MM.1S (cell line): Measurements from ENCODE around the gene ZNF710.

Experiments used
- EZH2 ChIP-seq: fragments of 300-600 bp; sonication (generic); optimal IDR thresholded peaks from 2 replicates; pipeline ENCODE3; 2017; ENCODE audit warnings: low read depth, mild to moderate bottlenecking, antibody characterized with exemption, low read length, mixed read lengths
- TF ChIP-seq, protein P1 (sequence below): fragments of 300-600 bp; sonication (generic); IDR thresholded peaks from 2 replicates; pipeline ENCODE4 v1.5.1; 2016; ENCODE audit warnings: antibody characterized with exemption, low read length, mixed read lengths

DNA sequence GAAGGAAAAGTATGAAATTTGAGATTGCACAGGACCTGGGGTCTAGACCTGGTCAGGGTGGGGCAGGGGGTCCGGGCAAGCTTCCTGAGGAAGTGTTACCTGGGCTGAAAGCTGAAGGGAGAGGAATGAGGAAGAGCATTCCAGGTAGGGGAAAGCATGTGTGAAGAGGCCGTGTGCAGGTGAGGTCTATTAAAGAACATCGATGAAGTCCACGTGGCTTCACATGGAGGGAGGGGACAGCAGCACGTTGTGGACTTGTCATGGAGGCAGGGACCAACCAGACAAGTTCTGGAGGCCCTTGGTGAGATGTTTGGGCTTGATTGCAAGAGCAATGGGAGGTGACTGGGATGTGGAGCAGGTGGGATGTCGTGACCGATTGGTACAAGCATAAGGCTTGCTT is 54.1 kb downstream of the ZNF710 start:
- TF ChIP-seq, protein P1, sequence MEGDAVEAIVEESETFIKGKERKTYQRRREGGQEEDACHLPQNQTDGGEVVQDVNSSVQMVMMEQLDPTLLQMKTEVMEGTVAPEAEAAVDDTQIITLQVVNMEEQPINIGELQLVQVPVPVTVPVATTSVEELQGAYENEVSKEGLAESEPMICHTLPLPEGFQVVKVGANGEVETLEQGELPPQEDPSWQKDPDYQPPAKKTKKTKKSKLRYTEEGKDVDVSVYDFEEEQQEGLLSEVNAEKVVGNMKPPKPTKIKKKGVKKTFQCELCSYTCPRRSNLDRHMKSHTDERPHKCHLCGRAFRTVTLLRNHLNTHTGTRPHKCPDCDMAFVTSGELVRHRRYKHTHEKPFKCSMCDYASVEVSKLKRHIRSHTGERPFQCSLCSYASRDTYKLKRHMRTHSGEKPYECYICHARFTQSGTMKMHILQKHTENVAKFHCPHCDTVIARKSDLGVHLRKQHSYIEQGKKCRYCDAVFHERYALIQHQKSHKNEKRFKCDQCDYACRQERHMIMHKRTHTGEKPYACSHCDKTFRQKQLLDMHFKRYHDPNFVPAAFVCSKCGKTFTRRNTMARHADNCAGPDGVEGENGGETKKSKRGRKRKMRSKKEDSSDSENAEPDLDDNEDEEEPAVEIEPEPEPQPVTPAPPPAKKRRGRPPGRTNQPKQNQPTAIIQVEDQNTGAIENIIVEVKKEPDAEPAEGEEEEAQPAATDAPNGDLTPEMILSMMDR, result no peak
- TF ChIP-seq EZH2, result no peak
